Cardiac muscle cell (in vitro differentiated cells and primary cell): ENCODE data around the gene ERC1. TPM values are rescaled to one million over a fixed set of nuclear protein-coding genes. Genes with fewer than 3 reads are reported as not detected.

Experiments used
- DNase-seq, 2 donors: peaks; one replicate each; pipeline versions ENCODE4 v3.0.0 to v3.0.0-alpha.2; 2010 to 2017; ENCODE audit warnings: low read depth in 1 of 2, low spot score in 1 of 2
- H3K27ac ChIP-seq: fragments of 200-600 bp; sonication (generic); 2 replicates; pipeline ENCODE4 v1.5.1; 2016
- H3K27me3 ChIP-seq: fragments of 200-600 bp; sonication (generic); 2 replicates; pipeline ENCODE4 v1.6.0; 2016; ENCODE audit warnings: control low read depth
- H3K36me3 ChIP-seq: fragments of 200-600 bp; sonication (generic); 2 replicates; pipeline ENCODE4 v1.5.1; 2016; ENCODE audit warnings: control low read depth
- H3K4me1 ChIP-seq: fragments of 200-600 bp; sonication (generic); 2 replicates; pipeline ENCODE4 v1.8.1; 2017; ENCODE audit warnings: low read depth, mild to moderate bottlenecking, mixed run types
- H3K4me3 ChIP-seq: fragments of 200-600 bp; sonication (generic); 2 replicates; pipeline ENCODE4 v1.5.1; 2016; ENCODE audit warnings: mild to moderate bottlenecking
- H3K9me3 ChIP-seq: fragments of 200-600 bp; sonication (generic); 2 replicates; pipeline ENCODE4 v1.5.1; 2017; ENCODE audit warnings: low read depth, mild to moderate bottlenecking, control low read depth
- polyA plus RNA-seq: library from polyadenylated mRNA; unstranded; fragments of >200 nt; fragmentation: Nextera tagmentation; extraction: Ambion mirVana; gene quantifications from 2 replicates; pipeline ENCODE4 v1.2.1, GENCODE V29; 2016
- total RNA-seq: library from RNA; depleted of rRNA; stranded (reverse); fragments of >200 nt; gene quantifications from 2 replicates; pipeline ENCODE4 v1.2.3, GENCODE V29; 2016
- TF ChIP-seq, protein P1 (sequence below): IDR thresholded peaks from 2 replicates; pipeline ENCODE4 v1.5.1; 2012; ENCODE audit warnings: low read depth, mild to moderate bottlenecking, low read length

Gene ERC1
- total and polyA plus RNA-seq, 2 experiments from 2014 or later = 34.1 to 46.3 TPM

DNA sequence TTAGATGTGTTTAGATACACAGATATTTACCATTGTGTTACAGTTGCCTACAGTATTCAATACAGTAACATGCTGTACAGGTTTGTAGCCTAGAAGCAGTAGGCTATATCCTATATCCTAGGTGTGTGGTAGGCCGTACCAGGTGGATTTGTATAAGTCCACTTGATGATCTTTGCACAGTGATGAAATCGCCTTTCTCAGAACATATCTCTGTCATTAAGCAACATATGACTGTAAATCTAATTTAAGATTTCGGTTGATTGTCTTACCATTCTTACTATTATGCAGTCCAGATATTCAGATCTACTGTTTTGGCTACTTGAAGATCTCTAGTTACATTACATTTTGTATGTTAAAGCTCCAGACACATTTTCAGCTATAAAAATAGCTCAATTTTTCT, 39.8 kb downstream of the ERC1 start:
- H3K9me3 ChIP-seq = no peaks in the 10 kb centered on the region
- TF ChIP-seq, protein P1, sequence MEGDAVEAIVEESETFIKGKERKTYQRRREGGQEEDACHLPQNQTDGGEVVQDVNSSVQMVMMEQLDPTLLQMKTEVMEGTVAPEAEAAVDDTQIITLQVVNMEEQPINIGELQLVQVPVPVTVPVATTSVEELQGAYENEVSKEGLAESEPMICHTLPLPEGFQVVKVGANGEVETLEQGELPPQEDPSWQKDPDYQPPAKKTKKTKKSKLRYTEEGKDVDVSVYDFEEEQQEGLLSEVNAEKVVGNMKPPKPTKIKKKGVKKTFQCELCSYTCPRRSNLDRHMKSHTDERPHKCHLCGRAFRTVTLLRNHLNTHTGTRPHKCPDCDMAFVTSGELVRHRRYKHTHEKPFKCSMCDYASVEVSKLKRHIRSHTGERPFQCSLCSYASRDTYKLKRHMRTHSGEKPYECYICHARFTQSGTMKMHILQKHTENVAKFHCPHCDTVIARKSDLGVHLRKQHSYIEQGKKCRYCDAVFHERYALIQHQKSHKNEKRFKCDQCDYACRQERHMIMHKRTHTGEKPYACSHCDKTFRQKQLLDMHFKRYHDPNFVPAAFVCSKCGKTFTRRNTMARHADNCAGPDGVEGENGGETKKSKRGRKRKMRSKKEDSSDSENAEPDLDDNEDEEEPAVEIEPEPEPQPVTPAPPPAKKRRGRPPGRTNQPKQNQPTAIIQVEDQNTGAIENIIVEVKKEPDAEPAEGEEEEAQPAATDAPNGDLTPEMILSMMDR = no peak

DNA sequence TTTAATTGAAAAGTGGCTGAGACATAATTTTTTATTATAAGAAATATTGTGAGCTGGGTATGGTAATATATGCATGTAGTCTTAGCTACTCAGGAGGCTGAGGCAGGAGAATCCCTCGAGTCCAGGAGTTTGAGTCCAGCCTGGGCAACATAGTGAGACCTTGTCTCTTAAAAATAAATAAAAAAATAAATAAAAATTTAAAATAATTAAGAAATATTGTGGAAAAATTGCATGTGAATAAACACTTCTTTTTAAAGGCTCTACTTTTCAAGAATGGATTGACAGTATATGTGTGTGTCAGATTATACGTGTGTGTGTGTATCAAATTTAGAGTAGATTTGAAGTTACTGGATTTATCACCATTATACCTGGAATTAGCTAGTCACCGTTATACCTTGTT, 43.2 kb downstream of the ERC1 start:
- DNase-seq = no peak
- Histone ChIP-seq H3K27me3 (no peaks in the 10 kb centered on the region), H3K4me1 (no peaks in the 10 kb centered on the region), H3K36me3 (no peaks in the 10 kb centered on the region), H3K27ac (no peak overlapping the region), H3K4me3 (no peak overlapping the region), H3K9me3 (no peaks in the 10 kb centered on the region)
- TF ChIP-seq, protein P1 = no peak

More for the DNA sequence above, 39.8 kb downstream of the ERC1 start:
- no peak overlapping the region for H3K27ac ChIP-seq
- H3K4me3 ChIP-seq = no peak overlapping the region
- no peaks in the 10 kb centered on the region for H3K27me3 ChIP-seq
- H3K36me3 ChIP-seq = peaks cover 7% of the 10 kb centered on the region
- H3K4me1 ChIP-seq = no peaks in the 10 kb centered on the region
- no peak for DNase-seq

DNA sequence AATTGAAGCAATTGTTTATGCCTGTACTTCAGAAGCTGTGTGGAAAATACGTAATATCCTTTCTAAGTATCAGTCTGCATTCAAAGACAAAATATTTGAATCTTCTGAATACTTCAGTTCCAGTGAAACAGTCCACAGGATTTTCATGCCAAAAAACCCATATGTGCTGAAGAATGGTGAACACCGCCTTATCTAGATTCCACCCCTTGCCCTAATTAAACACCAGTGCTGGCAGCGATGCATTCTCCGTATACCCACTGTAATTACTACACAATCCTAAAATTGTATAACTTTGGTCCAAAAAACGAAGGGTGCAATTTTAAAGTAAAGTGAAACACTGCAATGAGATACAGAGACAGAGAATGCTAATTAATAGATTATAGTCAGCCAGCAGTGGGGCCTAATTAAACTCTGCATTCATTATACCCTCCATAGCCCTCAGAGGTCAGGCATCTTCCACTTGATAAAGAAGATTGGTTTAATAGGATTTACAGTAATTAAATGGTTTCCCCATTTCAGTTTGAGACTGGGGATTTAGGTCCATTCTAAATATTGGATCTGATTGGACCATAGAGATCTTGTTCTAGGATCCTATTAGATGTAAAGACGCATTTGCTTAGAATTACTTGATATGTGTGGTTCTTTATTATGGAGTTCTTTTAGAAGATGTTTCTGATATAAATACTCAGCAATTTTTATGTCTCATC, 43.9 kb downstream of the ERC1 start:
- TF ChIP-seq, protein P1 = no peak
- DNase-seq = no peak

DNA sequence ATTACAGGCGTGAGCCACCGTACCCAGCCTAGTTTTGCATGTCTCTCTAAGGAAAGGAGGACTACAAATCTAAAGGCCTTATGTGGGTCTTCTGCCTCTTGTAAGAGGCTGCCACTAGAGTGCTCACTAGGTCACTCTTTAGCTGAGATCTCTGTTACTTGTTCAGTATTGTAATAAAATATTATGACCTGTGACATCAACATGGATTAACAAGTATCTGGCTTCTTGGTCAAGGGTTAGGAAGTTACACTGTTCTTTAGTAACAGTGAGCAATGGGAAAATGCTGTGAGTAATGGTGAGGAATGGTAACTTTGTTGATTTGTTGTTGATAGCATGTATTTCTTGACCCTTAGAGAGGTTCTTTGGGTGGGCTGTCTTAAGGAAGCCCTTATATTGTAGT, 50.5 kb downstream of the ERC1 start:
- H3K4me3 ChIP-seq = no peak overlapping the region
- H3K36me3 ChIP-seq = no peaks in the 10 kb centered on the region
- H3K9me3 ChIP-seq = no peaks in the 10 kb centered on the region
- no peak overlapping the region for H3K27ac ChIP-seq
- DNase-seq = no peak
- no peaks in the 10 kb centered on the region for H3K4me1 ChIP-seq
- TF ChIP-seq, protein P1 = no peak
- no peaks in the 10 kb centered on the region for H3K27me3 ChIP-seq

More for the DNA sequence above, 43.9 kb downstream of the ERC1 start:
- H3K4me1 ChIP-seq = no peaks in the 10 kb centered on the region
- H3K27ac ChIP-seq = no peak overlapping the region
- no peaks in the 10 kb centered on the region for H3K9me3 ChIP-seq
- H3K27me3 ChIP-seq = no peaks in the 10 kb centered on the region
- no peak overlapping the region for H3K4me3 ChIP-seq
- no peaks in the 10 kb centered on the region for H3K36me3 ChIP-seq

DNA sequence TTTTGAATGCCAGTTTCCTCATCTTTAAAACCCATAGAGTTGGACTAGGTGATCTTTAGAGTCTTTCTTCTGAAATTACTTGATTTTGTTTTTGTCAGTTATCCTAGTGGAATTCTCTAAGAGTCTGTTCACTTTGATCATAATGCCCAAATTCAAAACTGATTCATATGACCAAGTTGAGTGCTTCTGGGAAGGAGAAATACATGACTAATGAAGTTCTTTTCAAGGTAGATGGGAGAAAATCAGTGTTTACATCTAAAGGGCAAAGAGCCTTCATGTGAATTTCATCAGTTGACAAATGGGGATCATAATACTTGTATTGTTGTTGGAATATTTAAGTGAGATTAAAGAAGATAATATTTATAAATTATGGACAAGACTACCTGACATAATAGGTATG, 53.2 kb downstream of the ERC1 start:
- TF ChIP-seq, protein P1 = no peak
- no peaks in the 10 kb centered on the region for H3K9me3 ChIP-seq
- DNase-seq = no peak
- no peak overlapping the region for H3K27ac ChIP-seq
- H3K27me3 ChIP-seq = no peaks in the 10 kb centered on the region
- no peaks in the 10 kb centered on the region for H3K36me3 ChIP-seq
- peaks cover 4% of the 10 kb centered on the region for H3K4me1 ChIP-seq
- no peak overlapping the region for H3K4me3 ChIP-seq
